GM20431 (cell line): ENCODE results near the gene PSPH.
"Not testable (repeated sequence)": the region's sequence is repeated elsewhere in the genome, so short reads cannot be mapped to it uniquely, and the experiment has no call there.

Experiments used
- in situ Hi-C: fragments of 300-500 bp; cut with MseI, MboI; formaldehyde crosslinking; loops from one replicate; pipeline ENCODE4 v1.15.0; 2020; ENCODE audit warnings: low sequenced_read_pairs; ENCODE audit not compliant: unreplicated experiment

Gene PSPH

DNA sequence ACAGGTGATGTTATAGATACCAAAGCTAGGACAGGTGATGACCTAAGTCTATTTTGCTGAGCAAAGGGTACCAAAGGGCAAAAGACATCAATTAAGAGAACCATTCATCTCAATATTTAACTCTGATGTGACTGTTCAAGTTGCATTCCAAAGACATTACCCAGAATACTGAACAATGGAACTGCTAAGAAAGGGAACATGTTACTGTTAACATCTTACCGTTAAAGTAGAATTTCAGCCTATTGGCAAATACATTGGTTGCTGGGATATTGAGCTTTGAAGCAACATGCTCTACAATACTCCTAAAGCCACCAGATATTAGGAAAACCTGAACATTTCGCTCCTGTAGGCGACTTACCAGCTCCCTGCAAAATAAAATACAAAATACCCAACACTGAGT, 34.2 kb downstream of the PSPH start:
- in situ Hi-C loops = not testable (repeated sequence)

DNA sequence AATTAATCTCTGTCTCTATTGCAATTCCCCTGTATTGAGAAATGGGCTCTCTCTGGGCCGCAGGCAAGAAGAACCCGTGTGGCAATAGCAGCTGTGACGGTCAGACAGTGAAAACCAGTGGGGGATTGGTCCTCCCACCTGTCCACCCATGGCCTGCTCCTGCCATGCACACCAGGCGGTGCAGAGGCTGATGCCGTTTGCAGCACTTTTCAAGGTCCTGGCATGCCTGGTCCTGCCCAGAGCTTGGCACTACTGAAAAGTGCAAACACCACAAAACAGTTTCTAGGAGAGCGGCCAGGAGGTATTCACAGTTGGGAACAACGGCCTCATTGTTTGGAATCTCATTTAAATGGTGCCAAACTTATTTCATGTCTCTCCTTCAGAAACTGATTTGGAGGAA, 41.5 kb downstream of the PSPH start:
- in situ Hi-C loops = loop anchor here (10.0 kb wide), 1 partner anchor 65 kb away; no protein-coding TSS in a partner anchor

DNA sequence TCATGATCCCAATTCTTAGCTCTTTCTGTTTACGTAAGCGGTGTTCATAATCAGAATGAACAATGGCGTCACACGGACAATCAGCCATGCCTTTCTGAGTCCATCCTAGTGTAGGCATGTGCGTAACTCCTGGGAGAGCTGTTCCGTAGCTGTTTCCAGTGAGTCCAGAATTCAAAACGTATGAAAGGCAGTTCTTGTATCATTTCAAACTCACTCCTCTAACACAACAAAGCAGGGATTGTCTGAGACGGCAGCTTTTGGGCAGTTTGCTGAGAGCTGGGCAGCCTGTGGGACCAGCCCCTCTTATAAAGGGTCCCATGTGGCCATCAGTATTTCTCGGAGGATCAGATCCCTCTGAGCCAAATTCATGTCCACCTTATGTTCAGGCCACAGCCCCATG, 43.4 kb downstream of the PSPH start:
- in situ Hi-C loops = loop anchor here (10.0 kb wide), 1 partner anchor 67 kb away; no protein-coding TSS in a partner anchor

DNA sequence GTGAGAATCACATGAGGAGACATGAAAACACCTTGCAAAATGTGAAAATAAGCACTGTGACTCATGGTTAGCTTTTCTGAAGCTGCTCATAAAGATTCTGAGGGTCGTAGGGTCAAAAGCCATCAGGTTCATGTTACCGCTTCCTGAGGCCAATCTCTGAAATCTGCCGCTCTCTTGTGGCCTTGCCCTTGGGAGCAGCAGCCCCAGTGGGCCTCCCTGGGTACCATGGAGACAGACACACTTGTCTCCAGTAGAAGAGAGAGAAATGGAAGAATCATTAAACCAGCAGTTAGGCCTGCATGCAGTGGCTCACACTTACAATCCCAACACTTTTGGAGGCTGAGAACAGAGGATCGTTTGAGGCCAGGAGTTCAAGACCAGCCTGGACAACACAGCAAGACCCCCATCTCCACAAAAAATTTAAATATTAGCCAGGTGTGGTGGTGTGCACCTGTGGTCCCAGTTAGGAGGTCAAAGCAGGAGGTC, 44.0 kb downstream of the PSPH start:
- in situ Hi-C loops = loop anchor here (10.0 kb wide), 1 partner anchor 68 kb away; no protein-coding TSS in a partner anchor

DNA sequence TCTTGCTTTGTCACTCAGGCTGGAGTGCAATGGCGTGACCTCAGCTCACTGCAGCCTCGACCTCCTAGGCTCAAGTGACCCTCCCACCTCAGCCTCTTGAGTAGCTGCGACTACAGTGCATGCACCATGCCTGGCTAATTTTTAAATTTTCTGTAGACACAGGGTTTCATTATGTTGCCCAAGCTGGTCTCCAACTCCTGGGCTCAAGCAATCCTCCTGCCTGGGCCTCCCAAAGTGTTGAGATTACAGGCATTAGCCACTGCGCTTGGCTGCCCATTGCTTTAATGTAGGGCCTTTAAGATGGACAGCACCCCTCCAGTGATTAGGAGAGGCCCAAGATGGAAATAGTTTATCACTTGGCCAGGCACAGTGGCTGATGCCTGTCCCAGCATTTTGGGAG, 47.5 kb downstream of the PSPH start:
- in situ Hi-C loops = loop anchor here (10.0 kb wide), 1 partner anchor 71 kb away; no protein-coding TSS in a partner anchor

DNA sequence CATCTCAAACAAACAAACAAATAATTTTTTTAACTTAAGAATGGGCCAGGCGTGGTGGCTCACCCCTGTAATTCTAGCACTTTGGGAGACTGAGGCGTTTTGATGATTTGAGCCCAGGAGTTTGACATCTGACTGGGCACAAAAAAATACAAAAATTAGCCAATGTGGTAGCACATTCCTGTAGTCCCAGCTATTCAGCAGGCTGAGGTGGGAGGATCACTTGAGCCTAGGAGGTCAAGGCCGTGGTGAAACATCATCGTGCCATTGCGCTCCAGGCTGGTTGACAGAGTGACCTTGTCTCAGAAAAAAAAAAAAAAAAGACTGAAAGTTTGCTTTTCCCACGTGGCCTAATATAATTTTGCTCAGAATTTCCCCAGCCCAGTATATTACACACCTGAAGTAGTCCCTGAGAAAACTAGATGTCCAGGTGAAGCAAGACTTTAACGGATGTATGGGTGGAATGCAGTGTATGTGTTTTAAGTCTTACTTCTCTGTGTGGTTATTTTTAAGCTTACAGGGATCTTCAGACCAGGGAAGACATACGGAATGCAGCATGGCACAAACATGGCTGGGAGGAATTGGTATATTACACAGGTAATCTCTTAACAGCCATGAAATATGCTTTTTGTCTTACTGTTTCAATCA, 54.3 kb downstream of the PSPH start:
- in situ Hi-C loops = no loop called here

DNA sequence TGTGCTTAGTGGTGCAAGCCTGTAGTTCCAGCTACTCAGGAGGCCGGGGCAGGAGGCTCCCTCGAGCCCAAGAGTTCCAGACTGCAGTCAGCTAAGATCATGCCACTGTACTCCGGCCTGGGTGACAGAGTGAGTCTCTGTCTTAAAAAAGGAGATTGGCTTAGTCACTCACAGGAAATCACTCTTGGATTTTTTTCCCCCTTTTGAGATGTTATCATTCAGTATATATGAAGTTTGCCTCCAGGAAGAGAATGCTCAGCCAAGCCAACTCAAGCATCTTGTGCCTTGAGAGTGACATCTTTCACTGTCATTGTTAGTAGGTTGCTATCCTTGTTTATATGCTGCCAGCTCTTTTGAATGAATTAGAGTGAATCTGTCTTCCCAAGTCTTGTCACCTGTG, 58.9 kb downstream of the PSPH start:
- in situ Hi-C loops = no loop called here

DNA sequence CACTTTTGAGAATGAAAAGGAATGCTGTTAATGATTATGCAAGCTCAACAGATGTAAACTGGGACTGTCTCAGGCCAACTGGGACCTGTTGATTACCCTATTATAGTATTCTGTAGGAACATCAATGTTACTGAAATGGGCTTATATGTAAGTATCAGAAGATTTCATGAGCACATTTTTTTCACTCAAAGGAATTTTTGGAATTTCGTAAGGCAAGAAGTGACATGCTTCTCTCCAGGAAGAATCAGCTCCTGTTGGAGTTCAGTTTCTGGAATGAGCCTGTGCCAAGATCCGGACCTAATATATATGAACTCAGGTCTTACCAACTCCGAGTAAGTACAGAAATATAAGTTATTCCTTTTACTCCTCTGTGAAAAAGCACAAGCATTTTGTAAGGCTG, 67.7 kb downstream of the PSPH start:
- in situ Hi-C loops = no loop called here

DNA sequence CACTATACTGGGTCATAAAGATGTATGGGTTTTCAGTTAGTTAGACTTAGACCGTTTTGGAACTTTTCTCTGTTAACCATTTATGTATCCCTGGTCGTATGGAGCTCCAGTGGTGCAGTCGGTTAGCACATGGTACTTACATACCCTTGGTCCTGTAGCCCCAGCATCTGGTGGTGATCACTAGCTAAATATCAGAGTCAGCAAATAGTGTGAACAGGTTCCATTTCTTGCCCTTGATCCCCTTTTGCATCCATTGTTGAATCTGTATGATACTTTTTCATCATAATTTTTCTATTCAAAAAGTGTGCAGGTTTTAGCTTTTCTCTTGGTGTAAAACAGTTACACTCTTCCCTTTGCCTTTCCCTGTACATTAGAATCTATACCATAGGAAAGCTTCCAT, 71.0 kb downstream of the PSPH start:
- in situ Hi-C loops = no loop called here

DNA sequence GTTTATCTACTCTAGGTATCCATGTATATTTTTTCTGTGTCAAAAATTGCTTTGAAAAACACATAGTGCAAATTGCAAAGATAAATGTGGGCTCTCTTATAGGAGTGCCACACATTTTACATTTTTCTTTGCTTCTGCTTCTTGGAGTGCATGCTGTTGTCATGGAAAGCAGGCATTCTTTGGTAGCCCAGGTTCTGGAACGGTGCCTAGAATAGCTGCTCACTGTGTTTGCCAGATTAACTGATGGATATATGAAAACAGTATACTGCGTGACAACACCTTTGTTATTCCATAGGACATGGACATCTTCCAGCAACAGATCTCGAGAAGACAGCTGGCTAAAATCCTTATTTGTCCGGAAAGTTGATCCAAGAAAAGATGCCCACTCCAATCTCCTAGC, 73.4 kb downstream of the PSPH start:
- in situ Hi-C loops = no loop called here

DNA sequence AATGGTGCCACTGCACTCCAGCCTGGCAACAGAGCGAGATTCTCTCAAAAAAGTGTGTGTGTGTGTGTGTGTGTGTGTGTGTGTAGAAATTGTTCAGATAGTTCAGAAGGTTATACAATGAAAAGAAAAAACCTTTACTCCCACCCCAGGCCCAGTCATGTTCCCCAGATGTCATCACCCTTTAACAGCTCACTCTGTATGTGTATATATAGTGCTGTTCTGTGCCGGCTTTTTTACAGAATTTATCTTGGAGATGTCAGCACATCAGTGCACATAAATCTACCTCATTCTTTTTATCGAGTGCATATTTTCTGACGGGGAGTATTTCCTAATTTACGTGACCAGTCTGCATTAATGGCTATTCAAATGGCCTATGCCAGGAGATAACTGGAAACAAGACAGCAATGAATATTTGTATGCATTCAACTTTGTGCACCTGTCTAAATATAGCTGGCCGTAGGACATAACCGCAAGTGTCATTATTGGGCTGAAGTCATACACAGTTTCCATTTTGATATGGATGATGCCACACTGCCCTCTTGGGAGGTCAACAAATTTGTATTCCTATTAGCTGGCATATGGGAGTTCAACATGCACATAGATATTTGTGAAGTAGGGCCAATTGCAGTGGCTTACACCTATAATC, 75.1 kb downstream of the PSPH start:
- in situ Hi-C loops = no loop called here

DNA sequence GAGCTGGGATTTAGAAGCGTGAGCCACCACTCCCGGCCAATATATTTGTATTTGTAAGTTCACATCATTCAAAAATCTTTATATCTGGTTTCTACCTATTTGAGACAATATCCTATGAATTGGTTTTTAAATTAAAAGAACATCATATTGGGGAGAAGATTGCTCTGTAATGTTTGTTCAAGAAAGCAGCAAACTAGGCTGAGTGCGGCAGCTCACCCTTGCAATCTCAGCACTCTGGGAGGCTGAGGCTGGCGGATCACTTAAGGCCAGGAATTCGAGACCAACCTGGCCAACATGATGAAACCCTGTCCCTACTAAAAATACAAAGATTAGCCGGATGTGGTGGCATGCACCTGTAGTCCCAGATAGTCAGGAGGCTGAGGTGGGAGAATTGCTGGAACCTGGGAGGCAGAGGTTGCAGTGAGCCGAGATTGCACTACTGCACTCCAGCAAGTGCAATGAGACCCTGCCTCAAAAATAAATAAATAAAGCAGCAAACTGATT, 77.4 kb downstream of the PSPH start:
- in situ Hi-C loops = loop anchor here (25.0 kb wide), 1 partner anchor 336 kb away; no protein-coding TSS in a partner anchor

DNA sequence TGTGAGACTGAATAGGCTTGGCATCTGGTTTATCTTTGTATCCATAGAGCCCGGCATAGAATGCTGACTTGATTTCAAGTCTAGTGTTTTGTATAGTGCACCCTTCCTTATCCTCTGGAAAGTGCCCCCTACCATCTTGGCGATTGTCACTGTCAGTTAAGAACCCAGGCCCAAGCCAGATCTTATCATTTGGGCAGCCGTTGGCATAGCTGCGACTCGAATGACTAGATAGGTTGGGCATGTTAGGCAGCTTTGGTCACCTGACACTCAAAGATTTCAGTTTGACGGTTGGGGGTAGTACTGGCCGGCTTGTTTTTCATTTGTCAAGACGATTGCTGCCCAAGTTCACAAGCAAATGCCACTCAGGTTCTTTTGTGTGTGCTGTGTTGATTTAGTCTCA, 80.3 kb downstream of the PSPH start:
- in situ Hi-C loops = loop anchor here (25.0 kb wide), 1 partner anchor 334 kb away; no protein-coding TSS in a partner anchor

DNA sequence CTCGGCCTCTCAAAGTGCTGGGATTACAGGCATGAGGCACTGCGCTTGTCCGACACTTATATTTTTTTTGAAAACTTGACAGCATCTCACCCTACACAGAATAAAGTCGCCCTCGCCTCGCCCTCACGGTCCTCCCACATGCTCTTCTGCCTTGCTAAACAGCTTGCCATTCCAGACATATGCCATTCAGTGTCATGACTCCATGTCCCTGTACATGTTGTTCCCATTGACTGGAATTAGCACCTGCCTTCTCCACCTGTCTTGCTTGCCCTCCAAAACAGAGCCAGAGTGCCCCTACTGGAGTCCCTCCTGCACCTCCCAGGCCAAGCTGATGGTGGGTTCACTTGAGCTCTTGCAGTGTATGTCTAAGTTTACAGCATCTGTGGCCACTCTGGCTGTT, 80.7 kb downstream of the PSPH start:
- in situ Hi-C loops = loop anchor here (25.0 kb wide), 1 partner anchor 333 kb away; no protein-coding TSS in a partner anchor

DNA sequence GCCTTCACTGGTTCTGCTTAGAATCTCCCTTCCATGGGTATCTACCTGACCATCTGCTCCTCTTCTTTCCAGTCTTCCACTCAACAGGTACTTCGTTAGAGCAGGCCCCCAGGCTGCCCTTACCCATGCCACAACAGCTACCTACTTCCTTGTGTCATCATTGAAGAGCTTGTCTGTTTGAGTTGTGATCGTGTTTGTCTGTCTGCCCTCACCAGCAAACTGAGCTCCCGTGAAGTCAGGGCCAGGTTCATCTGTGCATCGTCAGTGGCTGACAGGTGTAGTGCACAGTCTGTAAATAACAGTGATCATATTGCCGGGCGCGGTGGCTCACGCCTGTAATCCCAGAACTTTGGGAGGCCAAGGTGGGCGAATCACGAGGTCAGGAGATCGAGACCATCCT, 81.9 kb downstream of the PSPH start:
- in situ Hi-C loops = loop anchor here (25.0 kb wide), 1 partner anchor 332 kb away; no protein-coding TSS in a partner anchor

DNA sequence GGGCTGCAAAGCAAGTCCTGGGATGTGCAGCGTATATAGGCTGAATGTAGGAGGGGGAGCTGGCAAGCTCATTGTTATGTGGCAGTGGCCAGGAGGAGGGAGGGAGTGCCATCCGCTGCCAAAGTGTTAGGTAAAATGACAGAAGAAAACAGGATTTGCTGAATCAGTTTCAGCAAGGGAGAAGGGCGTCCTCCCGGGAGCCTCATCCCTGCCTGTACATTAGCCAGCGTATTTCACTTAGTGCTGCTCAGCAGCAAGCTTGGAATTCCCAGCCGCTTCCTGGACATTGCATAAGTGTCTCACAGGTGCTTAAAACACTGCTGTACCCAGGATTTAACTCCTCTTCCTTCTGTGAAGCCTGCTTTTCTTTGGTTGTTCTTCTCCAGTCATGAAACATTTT, 84.4 kb downstream of the PSPH start:
- in situ Hi-C loops = loop anchor here (25.0 kb wide), 1 partner anchor 330 kb away; no protein-coding TSS in a partner anchor

DNA sequence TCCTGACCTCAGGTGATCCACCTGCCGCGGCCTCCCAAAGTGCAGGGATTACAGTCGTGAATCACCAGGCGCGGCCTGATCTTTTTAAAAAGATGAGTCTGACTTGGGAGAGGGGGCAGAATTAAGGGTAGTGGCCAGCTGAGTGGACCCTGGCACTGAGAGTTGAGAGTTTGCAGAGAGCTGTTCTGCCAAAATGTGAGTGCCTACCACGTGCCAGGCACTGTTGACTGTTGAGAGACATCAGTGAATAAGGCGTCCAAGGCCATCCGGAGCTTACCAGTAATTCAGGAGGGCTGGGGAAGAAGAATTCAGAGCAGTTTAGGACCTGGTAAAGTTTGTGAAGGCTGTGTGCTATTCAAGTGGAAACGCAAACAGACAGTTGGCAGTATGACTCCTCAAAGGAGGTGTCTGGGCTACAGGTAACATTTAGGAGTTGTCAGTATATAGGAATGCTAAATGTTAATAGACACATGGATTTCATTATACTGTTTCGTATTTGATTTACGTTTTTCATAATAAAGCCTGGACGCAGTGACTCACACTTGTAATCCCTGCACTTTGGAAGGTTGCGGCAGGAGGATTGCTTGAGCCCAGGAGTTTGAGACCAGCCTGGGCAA, 85.3 kb downstream of the PSPH start:
- in situ Hi-C loops = loop anchor here (25.0 kb wide), 1 partner anchor 329 kb away; no protein-coding TSS in a partner anchor

DNA sequence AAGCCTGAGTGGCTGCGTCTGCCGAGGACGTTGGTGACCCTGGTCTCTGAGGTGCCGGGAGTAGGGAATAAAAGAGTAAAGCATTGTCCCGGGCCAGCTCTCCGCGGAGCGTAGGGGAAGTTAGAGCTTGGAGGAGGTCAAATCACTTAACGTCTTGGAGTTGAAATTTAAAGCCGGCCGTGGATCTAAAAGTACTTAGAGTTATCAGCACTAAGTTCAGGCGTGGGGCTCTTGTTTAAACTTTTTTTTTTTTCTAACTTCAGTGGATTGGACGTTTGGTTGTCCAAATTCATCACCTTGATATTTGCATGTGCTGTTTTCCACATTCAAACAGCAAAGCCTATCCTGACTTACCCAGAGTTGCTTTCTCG, 86.2 kb downstream of the PSPH start:
- in situ Hi-C loops = loop anchor here (25.0 kb wide), 1 partner anchor 328 kb away; no protein-coding TSS in a partner anchor

DNA sequence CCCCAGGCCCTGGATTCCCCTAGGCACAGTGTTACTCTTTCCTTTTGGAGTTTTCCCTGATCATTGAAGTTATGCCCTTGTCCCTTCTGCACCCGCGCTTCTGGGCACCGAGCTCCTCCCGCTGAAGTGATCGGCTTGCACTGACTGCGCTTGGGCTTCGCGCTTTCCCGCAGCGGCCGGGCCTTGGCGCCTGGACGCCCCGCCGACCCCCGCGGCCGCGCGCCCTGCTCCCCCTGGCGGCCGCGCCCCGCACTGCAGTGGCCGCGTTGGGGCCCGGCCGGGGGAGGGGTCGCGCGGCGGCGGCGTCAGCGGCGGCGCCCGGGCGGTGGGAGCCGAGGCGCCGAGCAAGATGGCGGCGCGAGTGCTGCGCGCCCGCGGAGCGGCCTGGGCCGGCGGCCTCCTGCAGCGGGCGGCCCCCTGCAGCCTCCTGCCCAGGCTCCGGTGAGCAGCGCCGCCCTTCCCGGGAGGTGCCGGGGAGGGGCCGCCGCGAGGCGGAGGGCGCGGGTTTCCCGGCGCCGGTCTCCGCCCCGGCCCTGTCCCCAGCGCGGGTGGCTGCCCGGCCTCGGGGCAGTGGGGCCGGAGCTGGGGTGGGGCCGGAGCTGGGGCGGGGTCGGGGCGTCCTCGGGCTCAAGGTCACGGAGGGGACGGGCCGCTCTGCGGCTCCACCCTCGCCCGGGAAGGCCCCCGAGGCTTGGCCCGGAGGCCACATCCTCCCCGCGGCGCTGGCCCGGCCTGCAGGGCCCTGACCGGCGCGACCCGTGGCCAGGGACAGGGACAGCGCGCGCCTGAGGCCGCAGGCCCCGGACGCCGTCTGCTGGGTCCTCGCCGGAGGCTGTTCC, 86.8 kb downstream of the PSPH start, which contains the start of gene NIPSNAP2:
NIPSNAP2 (plus strand) TSS at position 325 of the 839 bp plus-strand sequence; CDS start at position 350, 25 bp downstream.
- in situ Hi-C loops = loop anchor here (25.0 kb wide), 1 partner anchor 327 kb away; no protein-coding TSS in a partner anchor
